ENCODE results near the gene ZNF784.
A peak's percentile ranks its signal among the peaks of the same experiment; 100 is the strongest.
"Not testable (repeated sequence)": the region's sequence is repeated elsewhere in the genome, so short reads cannot be mapped to it uniquely, and the experiment has no call there.

The ZNF784 gene

DNA sequence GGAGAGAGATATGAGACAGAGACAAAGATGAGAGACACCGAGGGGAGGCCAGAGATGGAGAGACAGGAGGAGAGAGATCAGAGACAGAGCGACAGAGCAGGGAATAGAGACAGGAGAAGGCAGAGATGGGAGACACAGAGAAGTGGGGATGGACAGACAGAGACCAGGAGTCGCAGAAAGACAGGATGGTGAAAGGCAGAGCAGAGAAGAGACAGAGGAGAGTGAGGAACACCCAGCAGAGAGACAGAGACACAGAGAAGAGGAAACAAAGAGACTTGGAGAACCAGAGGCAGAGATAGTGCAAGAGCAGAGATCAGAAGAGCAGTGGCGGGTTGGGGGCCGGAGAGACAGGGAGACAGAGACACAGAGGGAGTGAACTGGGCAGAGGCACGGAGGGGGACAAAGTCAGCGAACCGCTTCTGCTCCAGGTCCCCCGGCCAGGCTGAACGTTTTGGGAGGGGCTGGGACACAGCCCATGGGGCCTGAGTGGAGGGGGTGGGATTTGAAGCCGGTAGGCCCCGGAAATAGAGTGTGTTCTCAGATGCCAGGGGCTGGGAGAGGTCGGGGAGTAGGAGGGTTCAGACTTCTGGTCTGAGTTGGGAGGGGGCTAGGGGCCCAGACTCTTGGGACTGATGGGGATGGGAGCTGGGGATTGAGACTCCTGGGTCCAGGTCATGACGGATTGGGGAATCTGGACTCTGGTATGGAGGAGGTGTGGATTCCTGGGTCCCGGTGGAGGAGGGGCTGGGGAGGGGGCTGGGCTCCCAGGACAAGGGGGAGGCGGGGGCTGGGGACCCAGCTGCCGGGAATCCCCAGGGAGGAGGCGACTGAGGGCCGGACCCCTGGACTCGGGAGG is 44.4 kb downstream of the ZNF784 start:
- in situ Hi-C loops (cut with HindIII; ENCODE audit: low pct_ligation_motif_present, low pct_unique_long_range_greater_than_20kb, low sequenced_read_pairs), result no loop called here
- peak; percentile 35 for DNase-seq

DNA sequence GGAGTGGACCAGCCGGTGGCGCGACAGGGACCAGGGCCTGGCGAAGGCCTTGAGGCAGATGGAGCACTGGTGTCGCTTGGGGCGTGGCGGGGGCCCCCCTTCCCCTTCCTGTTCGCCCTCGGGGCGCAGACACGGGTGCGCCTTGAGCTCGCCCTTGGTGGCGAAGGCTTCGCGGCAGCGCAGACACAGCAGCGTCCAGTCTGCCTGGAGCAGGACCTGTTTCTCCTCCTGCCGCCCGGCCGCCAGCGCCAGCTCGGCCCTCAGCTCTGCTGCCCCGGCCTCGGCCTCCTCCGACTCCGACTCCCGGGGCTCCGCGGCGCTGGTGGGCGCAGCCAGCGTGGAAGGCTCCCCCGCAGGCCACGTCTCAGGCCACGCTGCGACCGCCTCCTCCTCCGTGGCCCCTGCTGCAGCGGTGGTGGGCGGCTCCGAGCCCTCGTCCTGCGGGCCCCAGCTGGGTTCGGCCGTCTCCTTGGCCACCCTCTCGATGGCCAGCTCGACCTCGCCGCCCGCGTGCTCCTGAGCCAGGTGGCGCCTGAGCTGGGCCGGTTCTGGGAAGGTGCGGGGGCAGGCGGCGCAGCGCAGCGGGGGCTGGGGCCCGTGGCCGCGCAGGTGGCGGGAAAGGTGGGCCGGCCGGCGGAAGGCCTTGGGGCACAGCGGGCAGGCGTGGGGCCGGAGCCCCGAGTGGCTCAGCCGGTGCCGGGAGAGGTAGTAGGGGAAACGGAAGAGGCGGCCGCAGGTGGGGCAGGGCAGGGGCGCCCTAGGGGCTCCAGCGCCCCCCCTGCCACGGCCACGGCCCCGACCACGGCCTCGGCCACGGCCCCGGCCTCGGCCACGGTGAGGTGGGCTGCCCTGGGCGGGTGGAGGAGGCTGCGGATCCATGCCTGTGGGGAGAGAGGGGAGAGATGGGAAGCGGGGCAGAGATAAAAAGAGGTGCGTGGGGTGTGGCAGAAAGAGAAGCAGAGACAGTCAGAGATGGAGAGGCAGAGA is 45.3 kb downstream of the ZNF784 start:
- in situ Hi-C loops (cut with HindIII; ENCODE audit: low pct_ligation_motif_present, low pct_unique_long_range_greater_than_20kb, low sequenced_read_pairs), result no loop called here

DNA sequence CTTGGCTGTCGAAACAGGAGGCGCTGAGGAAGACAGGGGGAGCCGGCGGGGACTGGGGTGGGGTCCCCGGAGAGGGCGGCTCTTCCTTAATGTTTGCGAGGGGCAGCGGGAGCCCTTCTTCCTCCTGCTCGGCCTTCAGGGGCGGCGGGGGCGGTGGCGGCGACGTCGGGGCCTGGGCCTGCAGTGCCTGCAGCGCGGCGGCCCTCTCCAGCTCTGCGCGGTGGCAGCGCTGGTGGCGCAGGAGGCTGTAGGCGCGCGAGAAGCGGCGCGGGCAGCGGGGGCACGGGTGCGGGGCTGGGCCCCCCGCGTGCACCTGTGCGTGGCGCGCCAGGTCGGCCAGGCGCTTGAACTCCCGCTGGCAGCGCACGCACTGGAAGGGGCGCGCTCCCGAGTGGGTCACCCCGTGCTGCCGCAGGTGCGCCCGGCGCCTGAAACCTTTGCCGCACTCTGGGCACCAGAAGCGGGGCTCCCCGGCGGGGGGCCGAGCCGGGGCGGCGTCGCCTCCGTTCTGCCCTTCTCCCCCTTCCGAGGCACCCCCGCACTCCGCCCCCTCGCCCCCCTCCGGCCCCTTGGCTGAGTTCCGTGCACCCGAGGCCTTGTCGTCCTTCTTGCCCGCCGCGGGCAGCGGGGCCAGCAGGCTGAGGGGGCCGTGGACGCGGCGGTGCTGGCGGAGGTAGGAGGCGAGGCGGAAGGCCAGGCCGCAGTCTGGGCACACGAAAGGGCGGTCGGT is 46.2 kb downstream of the ZNF784 start:
- DNase-seq, result no peak
- in situ Hi-C loops (cut with HindIII; ENCODE audit: low pct_ligation_motif_present, low pct_unique_long_range_greater_than_20kb, low sequenced_read_pairs), result no loop called here

More for the DNA sequence above, 45.3 kb downstream of the ZNF784 start:
- DNase-seq, result no peak

DNA sequence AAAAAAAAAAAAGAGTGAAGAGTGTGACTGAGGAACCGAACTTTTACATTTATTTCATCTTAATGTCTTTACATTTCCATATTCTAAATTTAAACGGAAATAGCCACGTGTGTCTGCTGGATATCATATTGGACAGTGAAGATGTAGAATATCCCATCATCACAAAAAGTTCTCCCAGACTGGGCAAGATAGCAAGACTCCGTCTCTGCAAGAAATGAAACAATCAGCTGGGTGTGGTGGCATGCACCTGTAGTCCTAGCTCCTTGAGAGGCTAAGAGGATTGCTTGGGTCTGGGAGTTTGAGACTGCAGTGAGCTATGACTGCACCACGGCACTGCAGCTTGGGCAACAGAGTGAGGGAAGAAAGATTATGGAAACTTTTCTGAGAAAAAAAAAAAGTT is 47.6 kb downstream of the ZNF784 start:
- DNase-seq, result no peak
- in situ Hi-C loops (cut with HindIII; ENCODE audit: low pct_ligation_motif_present, low pct_unique_long_range_greater_than_20kb, low sequenced_read_pairs), result no loop called here

DNA sequence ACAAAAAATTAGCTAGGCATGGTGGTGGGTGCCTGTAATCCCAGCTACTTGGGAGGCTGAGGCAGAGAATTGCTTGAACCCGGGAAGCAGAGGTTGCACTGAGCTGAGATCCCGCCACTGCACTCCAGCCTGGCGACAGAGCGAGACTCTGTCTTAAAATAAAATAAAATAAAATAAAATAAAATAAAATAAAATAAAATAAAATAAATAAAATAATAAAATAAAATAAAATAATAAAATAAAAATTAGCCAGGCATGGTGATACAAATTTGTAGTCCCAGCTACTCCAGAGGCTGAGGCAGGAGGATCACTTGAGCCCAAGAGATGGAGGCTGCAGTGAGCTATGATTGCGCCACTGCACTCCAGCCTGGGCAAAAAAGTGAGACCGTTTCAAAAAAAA is 50.4 kb downstream of the ZNF784 start:
- DNase-seq; in situ Hi-C loops (cut with HindIII; ENCODE audit: low pct_ligation_motif_present, low pct_unique_long_range_greater_than_20kb, low sequenced_read_pairs): not testable (repeated sequence)

All from ACHN (cell line).